ENCODE data around the gene KRT5. TPM values are rescaled to one million over a fixed set of nuclear protein-coding genes. Genes with fewer than 3 reads are reported as not detected.

Gene KRT5
- total RNA-seq, 2 experiments from 2014 or later = not detected

GRCh38 chr12:52534482-52534881 is 14.3 kb upstream of the KRT5 start:
- Mint-ChIP-seq H3K9me3 (no peaks in the 10 kb centered on the region), H3K27me3 (ENCODE audit: low read depth) (no peaks in the 10 kb centered on the region), H3K27ac (no peak overlapping the region), H3K36me3 (ENCODE audit: low read depth) (no peaks in the 10 kb centered on the region), H3K4me3 (no peak overlapping the region), H3K4me1 (ENCODE audit: low read depth) (no peaks in the 10 kb centered on the region)
- peak; percentile 45 for DNase-seq
- CTCF ChIA-PET = interaction anchor here (1.2 to 1.7 kb wide), 2 partner anchors 24 to 161 kb away, joined by 3 read pairs; no protein-coding TSS in a partner anchor
- intact Hi-C loops (cut with micrococcal nuclease) = loop anchor here (10.0 kb wide), 1 partner anchor 160 kb away; no protein-coding TSS in a partner anchor

DNA sequence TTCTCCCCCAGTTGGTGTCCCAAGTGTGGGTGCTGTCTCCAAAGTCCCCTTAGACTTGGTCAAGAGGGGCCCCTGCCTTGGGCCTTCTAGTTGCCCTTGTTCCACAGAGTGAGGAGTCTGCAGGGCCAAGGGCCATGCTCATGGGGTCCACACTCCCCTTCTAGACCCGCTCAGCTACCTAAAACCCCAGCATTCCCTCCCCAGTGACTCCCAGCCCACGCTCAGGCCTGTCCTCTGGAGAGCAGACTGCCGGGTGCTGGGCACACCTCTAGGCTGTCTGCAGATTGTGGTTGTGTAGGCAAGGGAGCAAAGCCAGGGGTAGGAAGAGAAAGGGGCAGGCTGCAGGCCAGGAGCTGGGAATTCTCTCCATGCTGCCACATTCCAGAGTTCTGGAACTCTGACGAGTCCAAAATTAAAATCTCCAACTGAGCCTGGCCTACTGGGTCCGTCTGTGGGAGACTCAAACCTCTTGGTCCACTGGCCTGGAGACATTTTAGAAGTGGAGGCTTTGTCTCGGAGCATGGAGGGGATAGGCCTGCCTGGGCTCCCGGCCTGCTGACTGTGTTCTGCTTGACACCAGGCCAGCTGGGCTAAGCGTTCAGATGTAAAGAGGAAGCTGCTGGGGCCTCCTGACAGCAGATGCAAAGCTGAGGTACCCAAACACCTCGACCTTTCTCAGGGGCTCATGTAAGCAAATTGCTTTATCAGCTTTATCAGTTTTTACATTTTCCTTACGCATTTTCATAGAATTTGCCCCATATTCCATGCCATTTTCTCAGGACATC is 13.7 kb upstream of the KRT5 start:
- DNase-seq = no peak
- Mint-ChIP-seq H3K9me3 (no peaks in the 10 kb centered on the region), H3K4me3 (no peak overlapping the region), H3K27ac (no peak overlapping the region), H3K4me1 (ENCODE audit: low read depth) (no peaks in the 10 kb centered on the region), H3K27me3 (ENCODE audit: low read depth) (no peaks in the 10 kb centered on the region), H3K36me3 (ENCODE audit: low read depth) (no peaks in the 10 kb centered on the region)
- intact Hi-C loops (cut with micrococcal nuclease) = loop anchor here (10.0 kb wide), 1 partner anchor 159 kb away; no protein-coding TSS in a partner anchor
- CTCF ChIA-PET = interaction anchor here (0.7 to 1.7 kb wide), 3 partner anchors 24 to 377 kb away, joined by 3 read pairs; no protein-coding TSS in a partner anchor

- H3K4me3 Mint-ChIP-seq = no peak overlapping the region
- H3K4me1 Mint-ChIP-seq (ENCODE audit: low read depth) = no peaks in the 10 kb centered on the region
- no peak overlapping the region for H3K27ac Mint-ChIP-seq
- H3K9me3 Mint-ChIP-seq = no peaks in the 10 kb centered on the region
- CTCF ChIA-PET = interaction anchor here (0.7 kb wide), 1 partner anchor 375 kb away, joined by 3 read pairs; no protein-coding TSS in a partner anchor
- no peaks in the 10 kb centered on the region for H3K36me3 Mint-ChIP-seq (ENCODE audit: low read depth)
- no peak for DNase-seq
- intact Hi-C loops (cut with micrococcal nuclease) = loop anchor here (10.0 kb wide), 1 partner anchor 158 kb away; no protein-coding TSS in a partner anchor
- no peaks in the 10 kb centered on the region for H3K27me3 Mint-ChIP-seq (ENCODE audit: low read depth)
These were observed 12.4 kb upstream of the KRT5 start for GRCh38 chr12:52532636-52533035.

DNA sequence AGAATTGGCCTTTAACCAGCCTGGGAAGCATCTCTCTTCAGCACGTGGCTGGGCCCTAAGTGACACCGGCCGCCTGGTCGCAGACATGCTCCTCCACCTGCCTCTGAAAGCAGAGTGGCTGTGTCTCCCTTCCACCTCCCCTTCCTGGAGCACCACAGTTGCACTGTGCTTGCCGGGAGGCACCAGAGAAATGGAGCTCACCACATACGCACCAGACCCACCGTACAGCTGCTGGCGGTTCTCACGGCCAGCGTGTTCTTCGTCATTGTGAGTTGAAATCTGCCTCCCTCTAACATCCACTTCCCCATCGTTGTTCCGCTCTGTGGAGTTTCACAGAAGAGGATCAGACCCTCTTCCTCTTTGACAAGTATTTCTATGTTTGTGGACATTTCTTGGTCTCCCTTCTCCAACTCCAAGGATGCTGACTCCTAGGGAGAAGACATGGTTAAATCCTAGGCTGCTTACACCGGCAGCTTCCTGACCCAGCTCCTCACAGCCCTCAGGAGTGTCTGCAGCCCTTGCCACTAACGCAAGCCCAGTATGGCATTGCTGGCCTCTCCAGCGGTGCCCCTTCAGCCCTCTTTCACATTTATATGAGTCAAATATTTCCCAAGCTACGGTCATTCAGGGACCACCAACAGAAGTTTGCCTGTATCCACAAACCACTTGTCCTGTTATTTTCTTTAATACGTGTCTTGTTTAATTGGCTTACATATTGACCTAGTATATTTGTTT is 11.5 kb upstream of the KRT5 start:
- DNase-seq = no peak
- intact Hi-C loops (cut with micrococcal nuclease) = loop anchor here (10.0 kb wide), 1 partner anchor 157 kb away; no protein-coding TSS in a partner anchor
- H3K36me3 Mint-ChIP-seq (ENCODE audit: low read depth) = no peaks in the 10 kb centered on the region
- no peaks in the 10 kb centered on the region for H3K4me1 Mint-ChIP-seq (ENCODE audit: low read depth)
- H3K27me3 Mint-ChIP-seq (ENCODE audit: low read depth) = no peaks in the 10 kb centered on the region
- H3K27ac Mint-ChIP-seq = no peak overlapping the region
- no peak overlapping the region for H3K4me3 Mint-ChIP-seq
- H3K9me3 Mint-ChIP-seq = no peaks in the 10 kb centered on the region
- CTCF ChIA-PET = no interaction called here

DNA sequence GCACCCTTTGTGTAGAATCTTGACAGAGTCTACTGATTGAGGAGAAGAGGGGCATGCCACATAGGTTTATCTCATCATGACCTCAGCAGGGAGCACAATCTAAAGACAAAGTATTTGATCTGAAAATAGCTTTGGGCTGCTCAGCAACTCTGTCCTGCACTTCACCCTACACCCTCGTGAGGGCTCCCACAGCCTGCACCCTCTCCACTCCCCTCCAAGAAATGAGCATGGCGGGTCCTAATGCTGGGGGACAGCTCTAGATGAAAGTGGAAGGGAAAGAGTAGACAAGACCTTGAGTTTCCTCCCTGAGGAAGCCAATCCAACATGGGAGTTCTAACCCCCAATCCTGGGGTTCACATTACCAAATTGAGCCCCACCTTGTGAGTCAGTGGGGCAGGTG is 10.7 kb upstream of the KRT5 start:
- CTCF ChIA-PET = no interaction called here

DNA sequence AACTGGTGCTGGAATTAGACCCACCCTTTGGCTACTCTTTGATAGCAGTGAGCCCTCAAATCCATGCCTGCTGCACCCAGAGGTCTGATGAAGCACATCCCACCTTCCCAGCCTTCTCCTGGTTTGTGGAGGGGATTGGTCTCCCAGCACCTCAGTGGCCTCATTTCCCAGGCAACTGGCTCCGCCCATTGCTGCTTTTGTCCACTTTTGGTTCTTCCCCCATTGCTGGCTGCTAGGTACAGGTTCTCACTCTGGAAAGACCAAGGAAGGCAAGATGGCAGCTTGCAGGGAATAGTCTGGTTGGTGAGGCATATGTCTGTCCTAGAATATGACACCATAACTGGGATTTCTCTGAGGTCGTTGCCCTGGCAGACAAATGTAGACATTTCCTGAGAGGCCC is 10.2 kb upstream of the KRT5 start:
- CTCF ChIA-PET = no interaction called here
- no peak for DNase-seq
- Mint-ChIP-seq H3K4me1 (ENCODE audit: low read depth) (no peaks in the 10 kb centered on the region), H3K36me3 (ENCODE audit: low read depth) (no peaks in the 10 kb centered on the region), H3K9me3 (no peaks in the 10 kb centered on the region), H3K27me3 (ENCODE audit: low read depth) (no peaks in the 10 kb centered on the region), H3K27ac (no peak overlapping the region), H3K4me3 (no peak overlapping the region)
- intact Hi-C loops (cut with micrococcal nuclease) = loop anchor here (10.0 kb wide), 1 partner anchor 156 kb away; no protein-coding TSS in a partner anchor

More for the DNA sequence above, 10.7 kb upstream of the KRT5 start:
- H3K27ac Mint-ChIP-seq = no peak overlapping the region
- H3K4me1 Mint-ChIP-seq (ENCODE audit: low read depth) = no peaks in the 10 kb centered on the region
- DNase-seq = no peak
- intact Hi-C loops (cut with micrococcal nuclease) = loop anchor here (10.0 kb wide), 1 partner anchor 156 kb away; no protein-coding TSS in a partner anchor
- H3K4me3 Mint-ChIP-seq = no peak overlapping the region
- H3K36me3 Mint-ChIP-seq (ENCODE audit: low read depth) = no peaks in the 10 kb centered on the region
- no peaks in the 10 kb centered on the region for H3K9me3 Mint-ChIP-seq
- H3K27me3 Mint-ChIP-seq (ENCODE audit: low read depth) = no peaks in the 10 kb centered on the region

DNA sequence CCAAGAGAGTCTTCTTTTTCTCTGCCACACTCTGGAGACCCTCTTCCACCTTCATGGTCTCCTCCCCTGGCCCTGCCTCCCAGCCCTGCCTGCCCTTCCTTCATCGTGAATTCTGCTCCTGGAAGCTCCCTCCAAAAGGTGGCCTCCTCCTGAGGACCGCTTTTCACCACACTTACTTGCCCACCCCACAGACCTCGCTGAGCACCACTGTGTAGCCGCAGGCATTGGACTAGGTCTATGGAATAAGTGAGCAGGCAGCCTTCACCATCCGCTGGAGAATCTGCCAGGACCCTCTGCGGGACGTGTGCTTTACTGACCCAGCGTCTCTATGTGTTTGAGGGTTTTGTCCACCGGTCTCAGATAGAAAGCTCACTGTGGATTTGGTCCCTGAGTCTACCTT is 9.7 kb upstream of the KRT5 start:
- intact Hi-C loops (cut with micrococcal nuclease) = loop anchor here (10.0 kb wide), 1 partner anchor 155 kb away; no protein-coding TSS in a partner anchor
- Mint-ChIP-seq H3K27me3 (ENCODE audit: low read depth) (no peaks in the 10 kb centered on the region), H3K4me1 (ENCODE audit: low read depth) (no peaks in the 10 kb centered on the region), H3K27ac (no peak overlapping the region), H3K36me3 (ENCODE audit: low read depth) (no peaks in the 10 kb centered on the region), H3K9me3 (no peaks in the 10 kb centered on the region), H3K4me3 (no peak overlapping the region)
- DNase-seq = no peak
- CTCF ChIA-PET = no interaction called here

GRCh38 chr12:52529417-52529816 is 9.2 kb upstream of the KRT5 start:
- intact Hi-C loops (cut with micrococcal nuclease) = no loop called here
- Mint-ChIP-seq H3K9me3 (no peaks in the 10 kb centered on the region), H3K27ac (no peak overlapping the region), H3K36me3 (ENCODE audit: low read depth) (no peaks in the 10 kb centered on the region), H3K4me3 (no peak overlapping the region), H3K4me1 (ENCODE audit: low read depth) (no peaks in the 10 kb centered on the region), H3K27me3 (ENCODE audit: low read depth) (no peaks in the 10 kb centered on the region)
- DNase-seq = no peak
- CTCF ChIA-PET = no interaction called here

- Mint-ChIP-seq H3K9me3 (no peaks in the 10 kb centered on the region), H3K4me3 (no peak overlapping the region), H3K27me3 (ENCODE audit: low read depth) (no peaks in the 10 kb centered on the region), H3K4me1 (ENCODE audit: low read depth) (no peaks in the 10 kb centered on the region), H3K27ac (no peak overlapping the region), H3K36me3 (ENCODE audit: low read depth) (no peaks in the 10 kb centered on the region)
- intact Hi-C loops (cut with micrococcal nuclease) = no loop called here
- CTCF ChIA-PET = no interaction called here
- no peak for DNase-seq
These were observed 8.5 kb upstream of the KRT5 start for GRCh38 chr12:52528641-52529143.

- CTCF ChIA-PET = no interaction called here
- intact Hi-C loops (cut with micrococcal nuclease) = no loop called here
- Mint-ChIP-seq H3K4me1 (ENCODE audit: low read depth) (no peaks in the 10 kb centered on the region), H3K27me3 (ENCODE audit: low read depth) (no peaks in the 10 kb centered on the region), H3K36me3 (ENCODE audit: low read depth) (no peaks in the 10 kb centered on the region), H3K9me3 (no peaks in the 10 kb centered on the region), H3K27ac (no peak overlapping the region), H3K4me3 (no peak overlapping the region)
- DNase-seq = no peak
These were observed 7.1 kb upstream of the KRT5 start for GRCh38 chr12:52527121-52527800.

DNA sequence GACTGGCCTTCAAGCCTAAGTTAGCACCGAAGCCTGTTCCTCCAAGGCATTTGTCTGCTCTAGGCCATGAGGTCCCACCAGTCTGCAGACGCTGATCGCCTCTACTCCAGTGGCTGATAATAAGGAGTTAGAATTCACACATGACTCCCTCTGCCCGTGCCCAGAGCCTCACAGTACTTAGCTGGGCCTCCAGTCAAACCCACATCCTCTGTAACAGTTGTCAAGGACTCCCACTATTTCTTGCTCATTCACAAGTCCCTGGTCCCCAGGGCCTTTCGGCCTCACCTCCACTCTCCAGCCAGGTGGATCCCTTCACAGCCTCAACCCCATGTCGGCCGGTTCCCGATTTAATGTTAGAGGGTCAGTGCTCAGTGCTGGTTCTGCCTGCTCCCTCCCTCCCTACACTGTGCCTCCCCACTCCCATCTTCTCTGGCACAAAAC is 6.3 kb upstream of the KRT5 start:
- CTCF ChIA-PET = no interaction called here
- Mint-ChIP-seq H3K27me3 (ENCODE audit: low read depth) (no peaks in the 10 kb centered on the region), H3K9me3 (no peaks in the 10 kb centered on the region), H3K4me3 (no peak overlapping the region), H3K4me1 (ENCODE audit: low read depth) (no peaks in the 10 kb centered on the region), H3K27ac (no peak overlapping the region), H3K36me3 (ENCODE audit: low read depth) (no peaks in the 10 kb centered on the region)
- DNase-seq = no peak
- intact Hi-C loops (cut with micrococcal nuclease) = no loop called here
